Fibroblast of peridontal ligament (primary cell): ENCODE data around the gene ABHD2.
A peak's percentile ranks its signal among the peaks of the same experiment; 100 is the strongest.

Experiments used
- DNase-seq: peaks from one replicate; pipeline ENCODE4 v3.0.0-alpha.2; 2010; ENCODE audit errors: extremely low read depth

The ABHD2 gene

GRCh38 chr15:89098281-89098680 is 10.0 kb downstream of the ABHD2 start:
- no peak for DNase-seq

- DNase-seq, result no peak
These were observed 11.7 kb downstream of the ABHD2 start for GRCh38 chr15:89099968-89100367.

- DNase-seq, result peak; percentile 97
These were observed 13.3 kb downstream of the ABHD2 start for GRCh38 chr15:89101302-89102193.

GRCh38 chr15:89103481-89104171 is 15.4 kb downstream of the ABHD2 start:
- DNase-seq, result no peak

- DNase-seq, result peak; percentile 49
These were observed 15.9 kb downstream of the ABHD2 start for GRCh38 chr15:89104172-89104564.

- DNase-seq, result peak; percentile 99
These were observed 16.9 kb downstream of the ABHD2 start for GRCh38 chr15:89105147-89105546.

- no peak for DNase-seq
These were observed 17.9 kb downstream of the ABHD2 start for GRCh38 chr15:89106200-89106599.

GRCh38 chr15:89107984-89108383 is 19.7 kb downstream of the ABHD2 start:
- no peak for DNase-seq

- DNase-seq, result no peak
These were observed 20.6 kb downstream of the ABHD2 start for GRCh38 chr15:89108835-89109234.

GRCh38 chr15:89109238-89109637 is 21.0 kb downstream of the ABHD2 start:
- DNase-seq, result no peak

- no peak for DNase-seq
These were observed 21.8 kb downstream of the ABHD2 start for GRCh38 chr15:89110060-89110459.

GRCh38 chr15:89111352-89111751 is 23.1 kb downstream of the ABHD2 start:
- no peak for DNase-seq

GRCh38 chr15:89111961-89112340 is 23.7 kb downstream of the ABHD2 start:
- DNase-seq, result no peak

GRCh38 chr15:89112341-89112971 is 24.2 kb downstream of the ABHD2 start:
- peak; percentile 64 for DNase-seq

- DNase-seq, result no peak
These were observed 25.2 kb downstream of the ABHD2 start for GRCh38 chr15:89113296-89114024.

- DNase-seq, result peak; percentile 81
These were observed 26.7 kb downstream of the ABHD2 start for GRCh38 chr15:89114990-89115389.

GRCh38 chr15:89115547-89115946 is 27.3 kb downstream of the ABHD2 start:
- no peak for DNase-seq

- DNase-seq, result no peak
These were observed 28.1 kb downstream of the ABHD2 start for GRCh38 chr15:89116404-89116803.

- no peak for DNase-seq
These were observed 29.5 kb downstream of the ABHD2 start for GRCh38 chr15:89117790-89118189.

- DNase-seq, result no peak
These were observed 30.3 kb downstream of the ABHD2 start for GRCh38 chr15:89118481-89118989.
